Measurements from ENCODE around the gene NATD1. TPM values are rescaled to one million over a fixed set of nuclear protein-coding genes. Genes with fewer than 3 reads are reported as not detected.

The NATD1 gene
- total RNA-seq, 4 donors from 2014 or later, result 8.9 to 22.2 (median 15.4) TPM

- H3K27me3 ChIP-seq, result no peaks in the 10 kb centered on the region
- no peaks in the 10 kb centered on the region for H3K9me3 ChIP-seq
- peak overlapping the region; percentile 79 to 84 for H3K4me3 ChIP-seq
- peak overlapping the region; percentile 11 to 91 (median 79) for H3K27ac ChIP-seq
- peak; percentile 8 for ATAC-seq
- TF ChIP-seq, protein P1, sequence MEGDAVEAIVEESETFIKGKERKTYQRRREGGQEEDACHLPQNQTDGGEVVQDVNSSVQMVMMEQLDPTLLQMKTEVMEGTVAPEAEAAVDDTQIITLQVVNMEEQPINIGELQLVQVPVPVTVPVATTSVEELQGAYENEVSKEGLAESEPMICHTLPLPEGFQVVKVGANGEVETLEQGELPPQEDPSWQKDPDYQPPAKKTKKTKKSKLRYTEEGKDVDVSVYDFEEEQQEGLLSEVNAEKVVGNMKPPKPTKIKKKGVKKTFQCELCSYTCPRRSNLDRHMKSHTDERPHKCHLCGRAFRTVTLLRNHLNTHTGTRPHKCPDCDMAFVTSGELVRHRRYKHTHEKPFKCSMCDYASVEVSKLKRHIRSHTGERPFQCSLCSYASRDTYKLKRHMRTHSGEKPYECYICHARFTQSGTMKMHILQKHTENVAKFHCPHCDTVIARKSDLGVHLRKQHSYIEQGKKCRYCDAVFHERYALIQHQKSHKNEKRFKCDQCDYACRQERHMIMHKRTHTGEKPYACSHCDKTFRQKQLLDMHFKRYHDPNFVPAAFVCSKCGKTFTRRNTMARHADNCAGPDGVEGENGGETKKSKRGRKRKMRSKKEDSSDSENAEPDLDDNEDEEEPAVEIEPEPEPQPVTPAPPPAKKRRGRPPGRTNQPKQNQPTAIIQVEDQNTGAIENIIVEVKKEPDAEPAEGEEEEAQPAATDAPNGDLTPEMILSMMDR (IDR thresholded peaks at IDR 0.05), result peak in 1 of 4 experiments; percentile 2
- TF ChIP-seq POLR2A (IDR thresholded peaks at IDR 0.05) (no peak), POLR2AphosphoS5 (IDR thresholded peaks at IDR 0.05) (no peak), EP300 (IDR thresholded peaks at IDR 0.05) (no peak)
- WGBS, 2 donors (ENCODE audit: low coverage in 1 of 2), result 43 to 44% methylated on average over 8 to 10 of the region's 15 CpGs
- peaks cover 0 to 48% (median 22%) of the 10 kb centered on the region in 3 donors for H3K4me1 ChIP-seq
- no peaks in the 10 kb centered on the region for H3K36me3 ChIP-seq
Measured at GRCh38 chr17:21253646-21254441, 634 bp upstream of the NATD1 start.

DNA sequence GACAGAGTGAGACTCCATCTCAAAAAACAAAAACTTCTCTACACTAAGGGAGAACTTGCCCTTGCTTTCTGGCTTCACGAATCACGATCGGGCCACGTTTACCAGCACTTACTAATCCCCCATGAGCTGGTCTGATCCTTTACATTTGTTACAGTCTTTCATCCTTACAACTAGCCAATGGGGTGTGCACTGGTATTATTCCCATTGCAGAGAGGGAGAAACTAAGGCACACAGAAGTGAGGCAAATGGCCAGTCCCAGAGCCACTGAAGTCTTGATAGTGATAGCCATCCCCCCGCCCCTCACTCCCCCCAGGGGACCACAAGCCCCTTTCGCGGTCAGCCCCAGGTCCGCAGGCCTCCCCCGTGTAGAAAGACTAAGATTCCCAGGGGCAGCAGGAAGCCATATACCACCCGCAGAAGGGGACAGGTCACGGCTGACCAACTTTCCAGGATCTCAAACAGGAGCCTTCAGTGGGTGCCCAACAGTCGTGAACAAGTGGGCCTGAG, 868 bp downstream of the NATD1 start:
- peaks cover 0 to 48% (median 22%) of the 10 kb centered on the region in 3 donors for H3K4me1 ChIP-seq
- TF ChIP-seq, protein P1 (IDR thresholded peaks at IDR 0.05), result no peak
- TF ChIP-seq POLR2AphosphoS5 (IDR thresholded peaks at IDR 0.05) (no peak), EP300 (IDR thresholded peaks at IDR 0.05) (no peak)
- ATAC-seq, result no peak
- H3K36me3 ChIP-seq, result no peaks in the 10 kb centered on the region
- no peaks in the 10 kb centered on the region for H3K9me3 ChIP-seq
- H3K4me3 ChIP-seq, result peak overlapping the region; percentile 79 to 84
- WGBS, 2 donors (ENCODE audit: low coverage in 1 of 2), result 11% methylated on average over 4 of the region's 12 CpGs; no CpG with 5 or more reads in 1 of the 2 donors
- H3K27ac ChIP-seq, result peak overlapping the region in 3 of 4 donors; percentile 76 to 91 (median 82)
- H3K27me3 ChIP-seq, result no peaks in the 10 kb centered on the region

GRCh38 chr17:21251337-21252010, 1.7 kb downstream of the NATD1 start:
- TF ChIP-seq POLR2A (IDR thresholded peaks at IDR 0.05), result no peak
- TF ChIP-seq, protein P1 (IDR thresholded peaks at IDR 0.05), result no peak
- TF ChIP-seq EP300 (IDR thresholded peaks at IDR 0.05), result no peak
- no peak for TF ChIP-seq POLR2AphosphoS5 (IDR thresholded peaks at IDR 0.05)
- Histone ChIP-seq H3K36me3 (peaks cover 0 to 8% of the 10 kb centered on the region in 2 donors), H3K4me1 (peaks cover 0 to 48% (median 22%) of the 10 kb centered on the region in 3 donors), H3K9me3 (no peaks in the 10 kb centered on the region), H3K4me3 (peak overlapping the region in 1 of 2 donors; percentile 79), H3K27ac (peak overlapping the region in 2 of 4 donors; percentile 29 to 82), H3K27me3 (no peaks in the 10 kb centered on the region)
- WGBS, 2 donors (ENCODE audit: low coverage in 1 of 2), result 78 to 100% methylated on average over 2 to 6 of the region's 15 CpGs
- ATAC-seq, result no peak

DNA sequence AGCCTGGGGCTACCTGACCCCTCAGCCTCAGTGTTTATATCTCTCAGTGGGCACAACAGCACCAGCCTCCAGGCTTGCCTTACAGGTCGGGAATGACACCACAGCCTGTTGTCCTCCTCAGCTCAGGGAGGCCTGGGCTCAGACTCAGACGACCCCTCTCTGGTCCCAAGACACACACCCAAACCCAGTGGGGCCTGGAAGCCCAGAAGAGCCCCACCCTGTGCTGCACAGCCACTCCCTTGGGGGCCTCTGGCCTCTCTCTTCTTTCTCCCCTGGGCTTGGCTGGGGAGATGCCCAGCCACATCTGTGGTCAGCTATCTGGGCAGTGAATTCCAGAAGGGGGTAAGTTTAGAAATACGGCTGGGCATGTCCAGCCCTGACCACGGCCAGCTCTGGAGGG, 2.4 kb downstream of the NATD1 start:
- Histone ChIP-seq H3K9me3 (no peaks in the 10 kb centered on the region), H3K4me1 (peaks cover 0 to 48% (median 22%) of the 10 kb centered on the region in 3 donors), H3K27me3 (no peaks in the 10 kb centered on the region), H3K27ac (peak overlapping the region in 2 of 4 donors; percentile 9 to 29), H3K4me3 (no peak overlapping the region), H3K36me3 (peaks cover 0 to 8% of the 10 kb centered on the region in 2 donors)
- 18 to 58% methylated on average over 2 of the region's 4 CpGs for WGBS, 2 donors (ENCODE audit: low coverage in 1 of 2)
- ATAC-seq, result no peak
- TF ChIP-seq, protein P1 (IDR thresholded peaks at IDR 0.05), result no peak
- TF ChIP-seq POLR2AphosphoS5 (IDR thresholded peaks at IDR 0.05) (no peak), POLR2A (IDR thresholded peaks at IDR 0.05) (no peak), EP300 (IDR thresholded peaks at IDR 0.05) (no peak)
